H4 (cell line): ENCODE measurements around the gene S1PR5. TPM values are rescaled to one million over a fixed set of nuclear protein-coding genes. Genes with fewer than 3 reads are reported as not detected.

Experiments
- DNase-seq: peaks from one replicate; pipeline ENCODE4 v3.0.0-alpha.2; 2015; ENCODE audit warnings: low spot score
- total RNA-seq: library from RNA; depleted of rRNA; stranded (reverse); fragments of >200 nt; shearing (Covaris generic); gene quantifications from 2 replicates; pipeline ENCODE4 v1.2.3, GENCODE V29; 2014

Gene S1PR5
- total RNA-seq, 1 experiment from 2014 or later = 1.0 TPM

- DNase-seq = no peak
Observed at GRCh38 chr19:10514211-10515145, 2.8 kb downstream of the S1PR5 start.

- DNase-seq = no peak
Observed at GRCh38 chr19:10513223-10513622, 4.0 kb downstream of the S1PR5 start.

DNA sequence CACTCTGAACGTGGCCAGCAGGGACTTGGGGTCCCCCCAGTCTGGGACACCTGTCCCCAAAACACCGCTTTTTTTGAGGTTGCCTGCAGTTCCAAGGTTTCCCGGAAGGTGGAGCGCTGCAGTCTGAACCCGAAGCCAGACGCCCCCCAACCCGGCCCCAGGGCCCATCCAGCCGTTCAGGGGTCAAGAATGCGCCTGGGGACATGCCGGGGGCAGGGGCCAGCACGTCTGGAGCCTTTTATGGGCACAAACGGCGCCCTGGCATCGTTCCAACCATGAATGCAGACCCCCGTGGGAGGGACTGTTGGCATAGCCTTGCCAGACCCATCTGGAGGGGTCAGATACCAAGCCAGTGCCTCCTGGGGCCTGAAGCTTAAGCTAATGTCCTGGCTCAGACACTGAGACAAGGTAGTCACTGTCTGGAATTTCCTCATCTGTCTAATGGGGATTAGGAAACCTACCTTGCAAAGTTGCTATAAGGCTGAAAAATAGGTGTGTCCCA, 6.9 kb downstream of the S1PR5 start:
- DNase-seq = no peak

DNA sequence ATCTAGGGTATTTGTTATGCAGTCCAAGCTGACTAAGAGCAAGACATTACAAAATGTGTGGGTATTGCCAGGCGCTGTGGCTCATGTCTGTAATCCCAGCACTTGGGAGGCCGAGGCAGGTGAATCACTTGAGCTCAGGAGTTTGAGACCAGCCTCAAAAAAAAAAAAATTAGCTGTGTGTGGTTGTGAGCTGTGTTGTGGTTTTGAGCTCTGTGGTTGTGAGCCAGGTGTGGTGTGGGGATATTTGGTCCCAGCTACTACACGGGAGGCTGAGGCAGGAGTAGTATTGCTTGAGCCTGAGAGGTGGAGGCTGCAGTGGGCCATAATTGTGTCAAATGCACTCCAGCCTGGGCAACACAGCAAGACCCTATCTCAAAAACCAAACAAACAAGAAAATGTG, 8.5 kb downstream of the S1PR5 start:
- no peak for DNase-seq

DNA sequence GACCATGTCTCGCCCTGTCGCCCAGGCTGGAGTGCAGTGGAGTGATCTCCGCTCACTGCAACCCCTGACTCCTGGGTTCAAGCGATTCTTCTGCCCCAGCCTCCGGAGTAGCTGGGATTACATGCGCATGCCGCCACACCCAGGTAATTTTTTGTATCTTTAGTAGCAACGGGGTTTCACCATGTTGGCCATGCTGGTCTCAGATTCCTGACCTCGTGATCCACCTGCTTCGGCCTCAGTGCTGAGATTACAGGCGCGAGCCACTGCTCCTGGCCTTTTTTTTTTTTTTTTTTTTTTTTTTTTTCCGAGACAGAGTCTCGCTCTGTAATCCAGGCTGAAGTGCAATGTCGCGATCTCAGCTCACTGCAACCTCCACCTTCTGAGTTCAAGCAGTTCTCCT, 9.2 kb downstream of the S1PR5 start:
- DNase-seq = no peak

- DNase-seq = no peak
Observed at GRCh38 chr19:10505583-10506229, 11.5 kb downstream of the S1PR5 start.

GRCh38 chr19:10503002-10503789, 14.1 kb downstream of the S1PR5 start, which contains the start of gene KEAP1:
Gene KEAP1, minus strand, starts transcription at chr19:10503356. Its CDS starts 3,323 bp downstream, at chr19:10500033.
- no peak for DNase-seq

- peak; percentile 58 for DNase-seq
Observed at GRCh38 chr19:10502524-10503001, 14.7 kb downstream of the S1PR5 start.

DNA sequence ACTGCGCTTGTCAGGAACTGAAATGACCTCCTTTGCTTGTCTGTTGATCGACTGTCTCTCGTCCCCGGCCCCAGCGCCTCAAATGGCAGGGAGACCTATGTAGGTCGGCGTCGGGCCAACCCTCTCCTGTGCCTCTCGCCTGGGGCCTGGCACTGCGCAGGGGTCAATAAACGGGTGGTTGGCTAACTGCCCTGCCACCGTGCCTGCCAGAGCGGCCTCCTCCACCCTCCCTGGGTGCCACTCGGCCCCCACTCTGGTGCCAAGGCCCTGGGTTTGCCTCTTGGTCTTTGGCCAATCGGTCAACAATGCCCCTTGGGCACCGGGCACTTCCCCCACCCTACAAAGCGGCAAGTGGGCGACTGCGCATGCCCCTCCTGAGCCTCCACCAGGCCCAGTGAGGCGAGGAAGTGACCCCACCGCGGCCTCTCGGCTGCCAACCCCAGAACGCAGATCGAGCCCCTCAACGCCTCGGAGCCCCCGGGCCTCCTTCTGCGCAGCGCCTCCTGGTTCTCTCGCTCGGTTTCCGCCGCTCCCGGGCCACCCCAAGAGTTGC, 15.2 kb downstream of the S1PR5 start:
- peak; percentile 53 for DNase-seq

DNA sequence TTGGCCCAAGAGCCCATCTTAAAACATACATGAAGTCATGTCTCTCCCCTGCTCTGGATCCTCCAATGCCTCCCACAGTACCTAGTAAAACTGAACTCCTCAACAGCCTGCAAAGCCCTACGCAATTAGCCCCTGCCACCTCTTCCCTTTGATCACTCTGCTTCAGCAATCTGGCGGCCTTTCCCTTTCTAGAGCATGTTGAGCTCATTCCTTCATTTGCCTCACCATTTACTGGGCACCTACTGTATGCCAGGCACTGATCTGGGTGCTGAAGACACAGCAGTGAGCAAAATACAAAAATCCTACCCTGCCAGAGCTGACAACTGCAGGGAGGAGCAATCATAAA, 17.0 kb downstream of the S1PR5 start:
- no peak for DNase-seq

DNA sequence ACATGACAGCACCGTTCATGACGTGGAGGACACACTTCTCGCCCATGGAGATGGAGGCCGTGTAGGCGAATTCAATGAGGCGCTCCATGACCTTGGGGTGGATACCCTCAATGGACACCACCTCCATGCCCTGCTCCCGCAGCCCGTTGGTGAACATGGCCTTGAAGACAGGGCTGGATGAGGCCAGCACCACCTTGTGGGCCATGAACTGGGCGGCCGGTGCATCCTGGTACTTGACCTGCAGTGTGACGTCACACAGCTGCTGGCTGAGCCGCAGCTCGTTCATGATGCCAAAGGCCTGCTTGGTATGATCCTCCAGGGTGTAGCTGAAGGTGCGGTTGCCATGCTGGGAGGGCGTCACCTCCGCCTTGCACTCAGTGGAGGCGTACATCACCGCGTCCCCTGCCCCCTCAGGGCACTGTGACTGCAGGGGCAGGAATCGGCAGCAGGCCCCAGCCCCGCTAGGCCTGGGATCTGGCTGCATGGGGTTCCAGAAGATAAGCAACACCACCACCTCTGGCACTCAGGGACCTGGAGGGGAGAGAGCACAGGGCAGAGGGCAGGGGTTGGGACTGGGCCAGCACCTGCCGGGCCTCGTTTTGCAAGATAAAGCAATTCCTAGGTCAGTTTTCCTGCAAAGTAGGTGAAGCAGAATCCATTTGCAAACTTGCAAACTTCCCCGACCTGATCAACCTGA, 17.5 kb downstream of the S1PR5 start:
- DNase-seq = no peak

DNA sequence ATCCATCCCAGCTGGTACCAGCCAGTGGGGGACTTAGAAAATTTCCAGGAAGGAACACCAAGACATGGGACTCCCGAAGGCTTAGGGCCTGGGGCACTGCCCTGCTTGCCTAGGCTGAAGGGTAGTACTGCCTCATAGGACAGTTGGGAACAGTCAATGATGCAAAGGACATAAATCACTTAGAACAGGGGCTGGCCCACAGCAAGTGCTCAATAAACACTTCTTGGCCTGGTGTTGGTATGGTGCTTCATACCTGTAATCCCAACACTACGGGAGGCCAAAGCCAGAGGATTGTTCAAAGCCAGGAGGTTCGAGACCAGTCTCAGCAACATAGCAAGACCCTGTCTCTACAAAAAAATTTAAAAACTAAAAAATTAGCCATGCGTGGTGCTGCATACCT, 19.9 kb downstream of the S1PR5 start:
- no peak for DNase-seq

DNA sequence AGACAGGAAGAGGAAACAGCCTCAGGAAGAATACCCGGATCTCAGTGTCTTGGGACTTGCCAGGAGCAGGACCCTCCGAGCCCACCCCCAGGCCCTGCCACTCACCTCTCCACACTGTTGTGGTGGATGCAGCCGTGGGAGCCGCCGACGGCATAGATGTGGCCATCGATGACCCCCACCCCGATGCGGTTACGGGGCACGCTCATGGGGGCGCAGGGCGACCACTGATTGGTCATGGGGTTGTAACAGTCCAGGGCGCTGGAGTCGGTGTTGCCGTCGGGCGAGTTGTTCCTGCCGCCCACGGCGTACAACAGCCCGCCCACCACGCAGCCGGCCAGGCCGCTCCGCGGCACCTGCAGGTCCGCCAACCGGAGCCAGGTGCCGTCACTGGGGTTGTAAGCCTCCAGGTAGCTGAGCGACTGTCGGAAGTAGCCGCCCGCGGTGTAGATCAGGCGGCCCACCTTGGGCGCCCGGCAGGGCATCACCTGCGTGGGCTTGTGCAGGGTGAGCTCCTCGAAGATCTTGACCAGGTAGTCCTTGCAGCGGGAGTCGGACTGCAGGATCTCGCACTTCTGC, 25.7 kb downstream of the S1PR5 start:
- no peak for DNase-seq

- DNase-seq = no peak
Observed at GRCh38 chr19:10486551-10486950, 30.7 kb downstream of the S1PR5 start.

DNA sequence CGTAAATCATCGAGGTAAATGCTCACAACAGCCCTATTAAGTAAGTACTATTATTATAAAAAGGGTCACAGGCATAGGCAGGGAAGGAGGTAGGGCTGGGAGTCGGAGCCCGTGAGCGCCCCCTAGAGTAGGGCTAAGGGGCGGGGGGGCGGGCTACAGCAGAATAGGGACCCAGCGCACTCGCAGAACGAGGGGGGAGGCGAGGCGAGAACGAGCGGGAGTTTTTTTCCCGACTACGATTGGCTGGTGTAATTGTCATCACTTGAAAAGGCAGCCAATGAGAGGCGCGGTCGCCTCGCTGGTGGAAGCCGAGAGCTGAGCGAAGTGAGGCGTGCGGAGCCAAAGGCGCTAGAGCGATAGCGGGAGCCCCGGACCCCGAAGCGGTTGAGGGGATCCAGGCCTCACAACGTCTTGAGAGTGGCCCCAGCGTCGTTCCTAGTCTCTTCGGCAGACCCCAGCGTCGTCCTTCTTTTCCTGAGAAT, 38.3 kb downstream of the S1PR5 start:
- DNase-seq = peak; percentile 23

GRCh38 chr19:10478476-10478875, 38.8 kb downstream of the S1PR5 start:
- DNase-seq = no peak

- DNase-seq = no peak
Observed at GRCh38 chr19:10474962-10475451, 42.2 kb downstream of the S1PR5 start.

DNA sequence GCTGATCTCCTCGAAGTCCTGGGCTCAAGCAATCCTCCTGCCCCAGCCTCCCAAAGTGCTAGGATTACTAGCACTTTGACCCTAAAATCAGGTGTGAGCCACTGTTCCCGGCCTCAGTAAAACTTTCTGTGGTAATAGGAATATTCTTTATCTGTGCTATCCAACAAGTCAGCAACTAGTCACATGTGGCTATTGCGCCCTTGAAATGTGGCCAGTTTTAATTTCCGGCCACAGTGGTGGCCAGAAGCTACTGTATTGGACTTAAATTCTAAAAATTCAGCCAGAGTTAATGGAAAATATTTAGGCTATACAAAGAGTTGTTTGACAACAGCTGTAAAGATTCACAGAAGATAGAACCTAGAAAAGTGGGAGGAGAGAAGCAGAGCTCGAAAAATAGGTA, 44.1 kb downstream of the S1PR5 start:
- no peak for DNase-seq

DNA sequence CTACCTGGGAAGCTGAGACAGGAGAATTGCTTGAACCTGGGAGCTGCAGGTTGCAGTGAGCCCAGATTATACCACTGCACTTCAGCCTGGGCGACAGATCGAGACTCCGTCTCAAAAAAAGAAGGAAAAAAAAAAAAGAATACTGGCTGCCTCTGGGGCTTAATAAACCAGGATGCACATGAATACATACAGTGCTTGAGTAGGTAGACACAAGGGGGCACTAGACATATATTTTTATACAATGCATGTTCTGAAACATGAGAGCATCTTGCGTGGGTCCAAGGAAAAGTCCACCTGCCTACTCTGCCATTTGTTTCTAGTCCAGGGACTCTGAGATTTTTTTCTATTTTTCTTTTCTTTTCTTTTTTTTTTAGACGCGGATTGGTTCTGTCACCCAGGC, 45.3 kb downstream of the S1PR5 start:
- DNase-seq = peak; percentile 30

DNA sequence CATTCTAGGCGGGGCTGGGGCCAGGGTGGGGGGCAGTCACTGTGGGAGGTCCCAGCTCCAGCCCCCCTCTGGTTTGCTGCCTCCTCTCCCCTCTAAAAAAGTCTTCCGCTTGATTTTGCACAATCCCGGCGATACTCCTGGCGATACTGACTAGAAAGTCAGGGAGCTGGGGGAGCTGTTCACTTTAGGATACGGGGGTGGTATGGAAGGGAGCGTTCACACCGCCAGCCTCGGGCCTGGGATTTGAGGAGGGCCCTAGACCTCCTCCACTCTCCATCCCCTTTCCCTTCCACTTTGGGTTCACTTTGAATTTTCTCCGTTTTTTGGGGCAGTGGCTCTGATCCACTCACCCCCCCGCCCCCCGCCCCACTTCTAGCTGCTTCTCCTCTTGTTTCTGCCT, 49.1 kb downstream of the S1PR5 start:
- DNase-seq = no peak
